ENCODE measurements around the gene MECR. TPM values are rescaled to one million over a fixed set of nuclear protein-coding genes. Genes with fewer than 3 reads are reported as not detected.
A peak's percentile ranks its signal among the peaks of the same experiment; 100 is the strongest.

MECR gene
- total RNA-seq, 1 donor, result 22.5 TPM

DNA sequence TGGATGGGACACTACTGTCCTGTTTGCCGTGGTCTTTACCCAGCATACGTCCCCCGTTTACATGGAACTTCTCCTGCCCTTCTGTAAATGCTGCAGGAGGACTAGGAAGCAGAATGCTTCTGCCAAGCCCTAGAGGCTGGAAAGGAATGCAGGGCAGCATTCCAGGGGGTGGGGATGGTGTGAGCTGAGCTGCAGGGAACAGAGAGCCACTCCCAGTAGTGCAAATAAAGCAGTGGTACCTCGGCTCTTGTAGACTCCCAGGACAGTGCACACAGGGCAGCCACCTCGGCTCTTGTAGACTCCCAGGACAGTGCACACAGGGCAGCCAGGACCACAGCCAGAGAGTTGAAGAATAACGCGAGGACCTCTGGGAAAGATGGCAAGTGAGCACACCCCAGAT is 41.0 kb upstream of the MECR start:
- no peak overlapping the region for H3K4me3 ChIP-seq (ENCODE audit: low read depth, low read length)
- peak; percentile 60 for DNase-seq (ENCODE audit: low read depth)
- no peak for TF ChIP-seq CTCF (IDR thresholded peaks at IDR 0.05; ENCODE audit: insufficient read depth, low read depth, low read length)

DNA sequence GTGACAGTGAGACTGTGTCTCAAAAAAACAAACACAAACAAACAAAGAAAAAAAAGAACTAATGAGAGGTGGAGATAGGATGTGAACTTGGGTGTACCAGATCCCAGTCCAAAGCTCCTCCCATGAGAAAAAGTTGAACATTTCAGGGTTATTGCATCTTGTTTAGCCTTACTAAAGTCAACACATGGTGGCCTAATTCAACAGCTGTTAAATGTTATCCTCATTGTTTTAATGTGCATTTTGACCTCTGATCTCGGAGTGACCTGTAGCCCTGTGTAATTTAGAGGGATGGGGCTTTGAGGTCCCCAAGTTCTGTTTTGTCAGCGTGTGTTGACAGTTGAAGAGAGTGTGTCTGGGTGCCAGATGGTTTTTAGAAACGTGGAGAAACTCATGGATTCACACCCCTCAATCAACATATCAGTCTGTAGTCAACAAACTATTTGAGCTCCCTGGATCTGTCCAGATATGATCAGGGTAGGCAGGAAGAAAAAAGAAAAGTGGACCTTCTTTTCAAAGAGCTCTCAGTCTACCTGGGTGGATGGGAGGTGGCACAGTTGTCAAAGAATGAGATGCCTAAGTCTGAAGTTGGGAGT is 40.3 kb upstream of the MECR start:
- no peak for TF ChIP-seq CTCF (IDR thresholded peaks at IDR 0.05; ENCODE audit: insufficient read depth, low read depth, low read length)
- H3K4me3 ChIP-seq (ENCODE audit: low read depth, low read length), result no peak overlapping the region
- peak; percentile 77 for DNase-seq (ENCODE audit: low read depth)

DNA sequence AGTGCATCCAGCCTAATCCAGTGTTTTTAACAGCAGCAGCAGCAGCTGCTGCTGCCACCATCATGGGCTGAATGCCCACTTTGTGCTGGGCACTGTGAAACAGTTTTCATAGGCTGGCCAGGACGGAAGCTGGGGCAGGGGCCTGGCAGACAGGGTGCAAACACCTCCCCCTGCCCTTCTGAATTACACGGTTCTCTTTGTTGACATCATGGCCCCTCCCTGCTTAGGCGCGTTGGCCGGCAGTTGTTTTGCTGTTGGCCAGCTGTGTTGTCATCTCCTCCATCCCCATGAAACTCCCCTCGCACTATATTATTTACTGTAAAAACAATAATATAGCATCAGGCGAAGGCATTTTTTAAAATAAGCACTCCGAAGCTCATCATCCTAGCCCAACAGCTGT is 38.6 kb upstream of the MECR start:
- no peak overlapping the region for H3K4me3 ChIP-seq (ENCODE audit: low read depth, low read length)
- peak; percentile 40 for DNase-seq (ENCODE audit: low read depth)
- no peak for TF ChIP-seq CTCF (IDR thresholded peaks at IDR 0.05; ENCODE audit: insufficient read depth, low read depth, low read length)

DNA sequence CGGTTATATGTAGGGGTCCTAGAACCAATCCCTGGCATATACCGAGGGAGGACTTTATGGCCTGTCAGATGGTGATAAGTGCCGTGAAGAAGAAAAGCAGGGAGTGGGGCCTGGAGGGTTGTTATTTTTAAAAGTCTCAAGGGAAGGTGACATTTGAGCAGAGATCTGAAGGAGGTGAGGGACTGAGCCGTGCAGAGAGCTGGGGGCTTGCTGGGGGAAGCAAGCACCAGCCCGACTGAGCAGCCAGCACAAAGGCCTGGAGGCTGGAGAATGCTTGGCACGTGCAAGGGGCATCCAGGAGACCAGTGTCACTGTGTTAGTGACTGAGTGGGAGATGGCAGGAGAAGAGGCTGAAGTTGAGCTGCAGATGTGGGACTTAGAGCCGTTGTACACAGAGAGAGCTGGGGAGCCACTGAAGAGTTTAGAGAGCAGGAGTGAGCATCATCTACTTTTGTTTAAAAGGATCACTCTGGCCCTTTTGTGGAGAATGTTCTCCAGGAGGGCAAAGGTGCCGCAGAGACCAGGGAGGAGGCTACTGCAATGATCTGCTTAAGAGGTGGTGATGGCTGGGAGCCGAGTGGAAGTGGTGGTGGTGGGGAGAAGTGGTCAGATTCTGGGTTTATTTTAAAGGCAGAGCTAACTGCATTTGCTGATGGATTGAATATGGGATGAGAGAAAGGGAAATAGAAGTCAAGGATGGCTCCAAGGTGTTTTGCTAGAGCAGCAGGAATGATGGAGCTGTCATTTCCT is 36.8 kb upstream of the MECR start:
- no peak for TF ChIP-seq CTCF (IDR thresholded peaks at IDR 0.05; ENCODE audit: insufficient read depth, low read depth, low read length)
- no peak for DNase-seq (ENCODE audit: low read depth)
- H3K4me3 ChIP-seq (ENCODE audit: low read depth, low read length), result no peak overlapping the region

- DNase-seq (ENCODE audit: low read depth), result no peak
- H3K4me3 ChIP-seq (ENCODE audit: low read depth, low read length), result no peak overlapping the region
These were observed 36.2 kb upstream of the MECR start for GRCh38 chr1:29266912-29267311.

DNA sequence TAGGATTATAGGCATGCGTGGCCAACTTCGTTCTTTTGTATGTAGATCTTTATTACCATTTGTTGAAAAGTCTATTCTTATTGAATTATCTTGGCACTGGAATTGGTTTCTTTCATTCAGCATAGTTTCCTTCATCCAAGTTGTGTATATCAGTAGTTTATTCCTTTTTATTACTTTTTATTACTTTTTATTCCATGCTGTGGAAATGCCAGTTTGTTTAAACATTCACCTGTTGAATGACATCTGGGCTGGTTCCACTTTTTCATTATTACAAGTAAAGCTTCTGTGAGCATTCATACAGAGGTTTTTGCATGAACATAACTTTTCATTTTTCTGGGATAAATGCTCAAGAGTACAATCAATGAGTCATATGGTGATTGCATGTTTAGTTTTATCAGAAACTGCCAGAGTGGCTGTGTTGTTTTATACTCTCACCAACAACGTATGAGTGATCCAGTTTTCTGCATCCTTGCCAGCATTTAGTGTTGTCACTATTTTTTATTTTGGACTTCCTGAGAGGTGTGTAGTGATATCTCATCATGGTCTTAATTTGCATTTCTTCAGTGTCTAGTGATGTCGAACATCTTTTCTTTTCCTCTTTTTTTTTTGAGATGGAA is 34.1 kb upstream of the MECR start:
- H3K4me3 ChIP-seq (ENCODE audit: low read depth, low read length), result no peak overlapping the region
- no peak for TF ChIP-seq CTCF (IDR thresholded peaks at IDR 0.05; ENCODE audit: insufficient read depth, low read depth, low read length)
- peak; percentile 58 for DNase-seq (ENCODE audit: low read depth)

More at GRCh38 chr1:29266912-29267311, 36.2 kb upstream of the MECR start:
- no peak for TF ChIP-seq CTCF (IDR thresholded peaks at IDR 0.05; ENCODE audit: insufficient read depth, low read depth, low read length)

All from fibroblast of villous mesenchyme (primary cell).